Right lobe of liver (tissue), 4 donors: ENCODE data around the gene SLC27A1.

ENCODE experiments used
- CTCF ChIP-seq, 4 donors: fragments of 200-600 bp in 3 of 4; fragments of 450-650 bp in 1 of 4; IDR thresholded peaks; one replicate each; pipeline versions ENCODE4 v1.5.1 to v1.8.0; 2016 to 2022; ENCODE audit warnings: antibody characterized with exemption in 4 of 4, mild to moderate bottlenecking in 2 of 4
- POLR2A ChIP-seq: fragments of 450-650 bp; IDR thresholded peaks from one replicate; pipeline ENCODE4 v1.6.1; 2017; ENCODE audit warnings: antibody characterized with exemption, mild to moderate bottlenecking
- donor health status: DM: no; HTN: no; CAD: no.
- donor health status: DM: no; HTN: no; CAD: no.
- donor health status: DM: no; HTN: yes; CAD: no.

DNA sequence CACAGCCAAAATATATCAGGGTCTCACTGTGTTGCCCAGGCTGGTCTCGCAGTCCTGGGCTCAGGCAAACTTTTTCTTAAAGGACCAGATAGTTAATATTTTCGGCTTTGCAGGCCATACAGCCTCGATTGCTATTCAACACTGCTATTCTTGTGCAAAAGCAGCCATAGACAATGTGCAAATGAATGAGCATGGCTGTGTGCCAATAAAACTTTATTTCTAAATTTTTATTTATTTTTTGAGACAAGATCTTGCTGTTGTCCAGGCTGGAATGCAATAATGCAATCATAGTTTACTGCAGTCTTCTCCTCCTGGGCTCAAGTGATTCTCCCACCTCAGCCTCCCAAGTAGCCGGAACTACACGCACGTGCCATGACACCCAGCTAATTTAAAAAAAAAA is 32.9 kb downstream of the SLC27A1 start:
- TF ChIP-seq CTCF (IDR thresholded peaks at IDR 0.05) = no peak
- no peak for TF ChIP-seq POLR2A
